ENCODE results near the gene GTPBP2.
A peak's percentile ranks its signal among the peaks of the same experiment; 100 is the strongest.

The GTPBP2 gene

GRCh38 chr6:43648248-43648647 is 19.2 kb upstream of the GTPBP2 start:
- TF ChIP-seq CTCF (IDR thresholded peaks at IDR 0.05; ENCODE audit: borderline replicate concordance, insufficient read depth, low read depth, low read length) = no peak
- no peak overlapping the region for H3K4me3 ChIP-seq (ENCODE audit: low read depth, low read length)

- no peak overlapping the region for H3K4me3 ChIP-seq (ENCODE audit: low read depth, low read length)
- no peak for TF ChIP-seq CTCF (IDR thresholded peaks at IDR 0.05; ENCODE audit: borderline replicate concordance, insufficient read depth, low read depth, low read length)
Observed at GRCh38 chr6:43647613-43648012, 18.5 kb upstream of the GTPBP2 start.

GRCh38 chr6:43645613-43645964 is 16.5 kb upstream of the GTPBP2 start:
- no peak overlapping the region for H3K4me3 ChIP-seq (ENCODE audit: low read depth, low read length)
- TF ChIP-seq CTCF (IDR thresholded peaks at IDR 0.05; ENCODE audit: borderline replicate concordance, insufficient read depth, low read depth, low read length) = no peak

GRCh38 chr6:43644940-43645612 is 16.0 kb upstream of the GTPBP2 start, which contains the start of gene RSPH9:
RSPH9 (plus strand) TSS chr6:43645036; CDS start chr6:43645099, 63 bp downstream.
- no peak within 1 kb of the TSS for H3K4me3 ChIP-seq (ENCODE audit: low read depth, low read length)
- TF ChIP-seq CTCF (IDR thresholded peaks at IDR 0.05; ENCODE audit: borderline replicate concordance, insufficient read depth, low read depth, low read length) = no peak

GRCh38 chr6:43639984-43640800 is 11.1 kb upstream of the GTPBP2 start:
- H3K4me3 ChIP-seq (ENCODE audit: low read depth, low read length) = no peak overlapping the region
- no peak for TF ChIP-seq CTCF (IDR thresholded peaks at IDR 0.05; ENCODE audit: borderline replicate concordance, insufficient read depth, low read depth, low read length)

- no peak for TF ChIP-seq CTCF (IDR thresholded peaks at IDR 0.05; ENCODE audit: borderline replicate concordance, insufficient read depth, low read depth, low read length)
- peak overlapping the region; percentile 73 for H3K4me3 ChIP-seq (ENCODE audit: low read depth, low read length)
Observed at GRCh38 chr6:43636308-43636659, 7.2 kb upstream of the GTPBP2 start.
